ENCODE measurements around the gene TLX2.

TLX2 gene

DNA sequence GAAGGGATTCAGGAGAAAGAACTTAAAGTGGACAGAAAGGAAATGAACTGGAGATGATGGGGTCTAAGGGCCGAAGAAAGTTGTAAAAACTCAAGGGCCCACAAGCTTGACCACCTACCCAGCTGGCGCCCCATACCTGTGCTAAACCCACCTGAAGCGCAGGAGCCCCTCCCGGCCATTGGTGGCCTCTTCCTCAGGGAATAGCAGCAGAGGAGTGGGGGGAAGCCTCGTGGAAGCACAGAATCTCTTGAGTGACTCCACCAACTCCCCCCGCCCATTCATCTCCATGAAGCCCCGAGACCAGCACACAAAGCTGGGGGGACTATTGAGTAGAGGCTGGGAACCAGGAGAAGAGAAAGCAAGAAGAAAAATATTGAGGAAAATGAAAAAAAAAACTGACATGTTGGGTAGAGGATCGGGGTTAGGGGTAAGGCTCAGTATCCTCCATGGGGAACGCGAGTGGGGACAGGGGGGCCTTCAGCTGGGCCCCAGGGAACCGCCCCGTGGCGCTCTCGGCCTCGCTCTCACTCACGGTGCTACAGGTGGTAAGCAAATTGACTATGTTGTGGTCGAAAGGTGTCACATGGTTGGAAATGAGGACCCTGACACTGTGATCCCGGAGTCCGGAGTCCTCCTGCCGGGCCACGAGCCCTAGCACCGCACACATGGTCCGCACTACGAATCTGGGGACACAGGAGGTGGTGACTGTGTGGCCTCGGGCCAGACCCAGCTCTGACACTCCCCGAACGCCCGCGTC is 14.5 kb downstream of the TLX2 start:
- TF ChIP-seq, protein P1, sequence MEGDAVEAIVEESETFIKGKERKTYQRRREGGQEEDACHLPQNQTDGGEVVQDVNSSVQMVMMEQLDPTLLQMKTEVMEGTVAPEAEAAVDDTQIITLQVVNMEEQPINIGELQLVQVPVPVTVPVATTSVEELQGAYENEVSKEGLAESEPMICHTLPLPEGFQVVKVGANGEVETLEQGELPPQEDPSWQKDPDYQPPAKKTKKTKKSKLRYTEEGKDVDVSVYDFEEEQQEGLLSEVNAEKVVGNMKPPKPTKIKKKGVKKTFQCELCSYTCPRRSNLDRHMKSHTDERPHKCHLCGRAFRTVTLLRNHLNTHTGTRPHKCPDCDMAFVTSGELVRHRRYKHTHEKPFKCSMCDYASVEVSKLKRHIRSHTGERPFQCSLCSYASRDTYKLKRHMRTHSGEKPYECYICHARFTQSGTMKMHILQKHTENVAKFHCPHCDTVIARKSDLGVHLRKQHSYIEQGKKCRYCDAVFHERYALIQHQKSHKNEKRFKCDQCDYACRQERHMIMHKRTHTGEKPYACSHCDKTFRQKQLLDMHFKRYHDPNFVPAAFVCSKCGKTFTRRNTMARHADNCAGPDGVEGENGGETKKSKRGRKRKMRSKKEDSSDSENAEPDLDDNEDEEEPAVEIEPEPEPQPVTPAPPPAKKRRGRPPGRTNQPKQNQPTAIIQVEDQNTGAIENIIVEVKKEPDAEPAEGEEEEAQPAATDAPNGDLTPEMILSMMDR (conservative IDR thresholded peaks at IDR 0.05; ENCODE audit: low read depth), result no peak
- ChIA-PET CTCF (interaction anchor here (0.6 to 4.3 kb wide), 3 partner anchors 47 to 138 kb away, joined by 3 to 41 read pairs (median 5); partner anchors contain the start of genes CCDC142 and TTC31), POLR2A (ENCODE audit: low non-redundant PET) (interaction anchor here (0.5 to 0.8 kb wide), 4 partner anchors 20 to 137 kb away, joined by 3 to 4 read pairs (median 3); no protein-coding TSS in a partner anchor)
- peak overlapping the region; percentile 83 for H3K27ac ChIP-seq
- DNase-seq (ENCODE audit: low spot score), result no peak

DNA sequence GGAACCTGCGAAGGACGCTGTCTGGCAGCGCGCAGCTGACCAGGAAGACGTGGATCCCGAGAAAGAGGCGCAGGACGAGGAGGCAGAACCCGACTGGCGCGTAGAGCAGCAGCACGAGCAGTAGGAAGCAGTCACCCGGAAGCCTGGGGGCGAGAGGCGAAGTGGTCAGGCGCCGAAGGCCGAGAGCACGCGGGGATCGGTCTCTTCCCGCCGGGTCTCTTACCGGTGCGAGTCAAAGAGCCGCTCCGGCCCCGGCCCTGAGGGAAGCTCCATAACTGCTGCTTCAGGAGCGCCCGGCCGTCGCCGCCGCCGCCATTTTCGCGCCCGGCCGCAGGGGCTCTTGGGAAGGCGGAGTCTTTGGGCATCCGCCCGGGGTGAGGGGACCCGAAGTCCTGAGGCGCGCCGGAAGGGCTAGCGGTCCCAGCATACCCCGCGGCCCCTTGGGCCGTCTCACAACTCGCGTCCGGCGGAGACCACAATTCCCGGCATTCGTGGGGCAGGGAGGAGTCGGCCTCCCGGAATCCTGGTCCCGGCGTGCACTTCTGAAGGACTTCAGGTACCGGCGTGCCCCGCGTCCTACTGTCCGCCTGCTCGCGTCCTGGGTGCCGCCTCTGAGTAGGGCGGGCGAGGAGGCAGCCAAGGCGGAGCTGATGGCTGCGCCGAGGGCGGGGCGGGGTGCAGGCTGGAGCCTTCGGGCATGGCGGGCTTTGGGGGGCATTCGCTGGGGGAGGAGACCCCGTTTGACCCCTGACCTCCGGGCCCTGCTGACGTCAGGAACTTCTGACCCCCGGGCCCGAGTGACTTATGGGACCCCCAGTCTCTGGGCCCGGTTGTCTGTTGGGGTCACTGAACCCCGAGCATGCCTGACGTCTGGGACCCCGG is 15.3 kb downstream of the TLX2 start, which contains the start of the genes AUP1 and HTRA2:
TSS of gene AUP1 (minus strand) at position 350 of the 882 bp plus-strand sequence. CDS start at position 273, 77 bp downstream.
TSS of gene HTRA2 (plus strand) at position 577 of the 882 bp plus-strand sequence. CDS start at position 651, 74 bp downstream.
- DNase-seq (ENCODE audit: low spot score), result peak; percentile 99
- POLR2A ChIA-PET (ENCODE audit: low non-redundant PET), result interaction anchor here (0.5 to 0.8 kb wide), 4 partner anchors 19 to 138 kb away, joined by 3 to 12 read pairs (median 4); no protein-coding TSS in a partner anchor
- CTCF ChIA-PET, result interaction anchor here (0.6 to 4.3 kb wide), 3 partner anchors 48 to 138 kb away, joined by 3 to 41 read pairs (median 5); partner anchors contain the start of genes CCDC142 and TTC31
- H3K27ac ChIP-seq, result peak within 1 kb of the TSS; percentile 83
- TF ChIP-seq, protein P1 (conservative IDR thresholded peaks at IDR 0.05; ENCODE audit: low read depth), result no peak

GRCh38 chr2:74530239-74531187 is 16.3 kb downstream of the TLX2 start:
- CTCF ChIA-PET, result interaction anchor here (0.5 to 4.3 kb wide), 2 partner anchors 22 to 49 kb away, joined by 3 to 41 read pairs; partner anchors contain the start of genes CCDC142 and TTC31
- DNase-seq (ENCODE audit: low spot score), result no peak
- TF ChIP-seq, protein P1 (conservative IDR thresholded peaks at IDR 0.05; ENCODE audit: low read depth), result no peak
- POLR2A ChIA-PET (ENCODE audit: low non-redundant PET), result interaction anchor here (0.6 kb wide), 2 partner anchors 20 to 47 kb away, joined by 3 to 12 read pairs; no protein-coding TSS in a partner anchor
- peak overlapping the region; percentile 83 for H3K27ac ChIP-seq

GRCh38 chr2:74531666-74532065 is 17.4 kb downstream of the TLX2 start:
- CTCF ChIA-PET, result interaction anchor here (0.6 to 4.3 kb wide), 18 partner anchors 10 to 197 kb away, joined by 3 to 41 read pairs (median 4); partner anchors contain the start of genes CCDC142, INO80B, PCGF1 and TTC31
- H3K27ac ChIP-seq, result no peak overlapping the region

DNA sequence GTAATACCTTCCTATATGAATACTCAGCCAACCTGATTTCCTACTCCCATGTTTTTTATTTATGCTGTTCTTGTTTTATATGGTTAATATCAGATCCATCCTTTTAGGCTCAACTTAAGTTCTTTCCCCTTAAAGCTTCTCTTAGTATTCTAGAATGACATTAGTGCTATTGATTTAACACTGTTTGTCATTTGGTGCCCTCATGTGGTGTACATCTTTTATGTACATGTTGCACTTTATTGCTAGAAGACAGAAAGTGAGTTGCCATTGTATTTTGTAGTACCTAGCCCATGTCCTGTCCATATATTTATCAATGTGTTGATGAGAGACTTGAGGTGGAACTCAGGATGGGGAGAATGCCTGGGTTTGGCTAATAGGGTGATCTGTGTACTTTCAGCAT is 18.0 kb downstream of the TLX2 start:
- POLR2A ChIA-PET (ENCODE audit: low non-redundant PET), result no interaction called here
- CTCF ChIA-PET, result interaction anchor here (0.6 to 4.3 kb wide), 20 partner anchors 9 to 197 kb away, joined by 3 to 41 read pairs (median 4); partner anchors contain the start of genes CCDC142, INO80B, PCGF1 and TTC31
- DNase-seq (ENCODE audit: low spot score), result no peak
- TF ChIP-seq, protein P1 (conservative IDR thresholded peaks at IDR 0.05; ENCODE audit: low read depth), result peak; percentile 40
- no peak overlapping the region for H3K27ac ChIP-seq

More at GRCh38 chr2:74531666-74532065, 17.4 kb downstream of the TLX2 start:
- no peak for DNase-seq (ENCODE audit: low spot score)
- POLR2A ChIA-PET (ENCODE audit: low non-redundant PET), result no interaction called here
- TF ChIP-seq, protein P1 (conservative IDR thresholded peaks at IDR 0.05; ENCODE audit: low read depth), result no peak

Data from RWPE1 (cell line).